PC-3 (cell line): Measurements from ENCODE around the gene CFL2. TPM values are rescaled to one million over a fixed set of nuclear protein-coding genes. Genes with fewer than 3 reads are reported as not detected.

Source experiments
- ATAC-seq: fragments of 200-7000 bp; cut with Tn5 transposase; 2 replicates; pipeline ENCODE4 v1.9.1; 2020; ENCODE audit warnings: mild to moderate bottlenecking, moderate library complexity
- BruUV-seq: library from RNA; stranded (reverse); fragments of 400-500 nt; replicated peaks from 2 replicates; lab custom pipeline; 2021; lab: Mats Ljungman, UMichigan
- CTCF ChIA-PET: fragments of 300-600 bp; sonication (Branson Sonifier 250); formaldehyde crosslinking; loops from one replicate; lab custom pipeline; 2022; ENCODE audit warnings: antibody characterized with exemption; lab: Charles Lee
- POLR2A ChIA-PET: fragments of 300-600 bp; sonication (Branson Sonifier 250); formaldehyde crosslinking; loops from one replicate; lab custom pipeline; 2022; ENCODE audit warnings: antibody characterized with exemption; ENCODE audit not compliant: unreplicated experiment; lab: Charles Lee
- DNase-seq: peaks from one replicate; pipeline ENCODE4 v3.0.0-alpha.2; 2015
- H2AFZ ChIP-seq: fragments of 300-600 bp; sonication (generic); 2 replicates; pipeline ENCODE4 v1.6.0; 2016; ENCODE audit warnings: antibody characterized with exemption, low read length
- H3F3A ChIP-seq: fragments of 300-600 bp; sonication (generic); one replicate; pipeline ENCODE4 v1.6.0; 2017; ENCODE audit warnings: antibody characterized with exemption, low read length, control low read depth, mild to moderate bottlenecking; ENCODE audit not compliant: unreplicated experiment
- H3K27ac ChIP-seq: fragments of 300-600 bp; sonication (generic); 2 replicates; pipeline ENCODE4 v1.5.1; 2016; ENCODE audit warnings: mild to moderate bottlenecking, low read length
- H3K27me3 ChIP-seq: fragments of 300-600 bp; sonication (generic); 2 replicates; pipeline ENCODE4 v1.6.1; 2016; ENCODE audit warnings: low read length, mixed read lengths
- H3K36me3 ChIP-seq: fragments of 300-600 bp; sonication (generic); 2 replicates; pipeline ENCODE4 v1.6.1; 2016; ENCODE audit warnings: low read depth, mixed run types, low read length, mixed read lengths
- H3K4me1 ChIP-seq: fragments of 300-600 bp; sonication (generic); 2 replicates; pipeline ENCODE4 v1.5.1; 2016; ENCODE audit warnings: low read length; ENCODE audit not compliant: insufficient read depth
- H3K4me2 ChIP-seq: fragments of 300-600 bp; sonication (generic); 2 replicates; pipeline ENCODE4 v1.6.0; 2016; ENCODE audit warnings: low read length
- H3K4me3 ChIP-seq: fragments of 300-600 bp; sonication (generic); 2 replicates; pipeline ENCODE4 v1.5.1; 2016; ENCODE audit warnings: mild to moderate bottlenecking, low read length, mixed read lengths
- H3K79me2 ChIP-seq: fragments of 300-600 bp; sonication (generic); 2 replicates; pipeline ENCODE4 v1.6.1; 2017; ENCODE audit warnings: low read length, mixed read lengths
- H3K9ac ChIP-seq: fragments of 300-600 bp; sonication (generic); 2 replicates; pipeline ENCODE4 v1.6.0; 2016; ENCODE audit warnings: mild to moderate bottlenecking, low read length
- H3K9me2 ChIP-seq: fragments of 300-600 bp; sonication (generic); replicated peaks from 2 replicates; pipeline ENCODE4 v1.6.1; 2016; ENCODE audit warnings: mixed run types, low read length, mixed read lengths
- H3K9me3 ChIP-seq: fragments of 300-600 bp; sonication (generic); 2 replicates; pipeline ENCODE4 v1.6.1; 2016; ENCODE audit warnings: low read length, mixed read lengths
- H4K20me1 ChIP-seq: fragments of 300-600 bp; sonication (generic); 2 replicates; pipeline ENCODE4 v1.6.1; 2016; ENCODE audit warnings: low read length, mixed read lengths
- CTCF ChIP-seq: fragments of 300-600 bp; sonication (generic); conservative IDR thresholded peaks from 2 replicates; pipeline ENCODE4 v1.5.1; 2017; ENCODE audit warnings: antibody characterized with exemption, low read depth, mild to moderate bottlenecking, low read length
- EZH2 ChIP-seq: fragments of 300-600 bp; sonication (generic); IDR thresholded peaks from one replicate; pipeline ENCODE4 v1.6.1; 2017; ENCODE audit warnings: antibody characterized with exemption, mild to moderate bottlenecking, low read length; ENCODE audit not compliant: unreplicated experiment
- EZH2phosphoT487 ChIP-seq: fragments of 300-600 bp; sonication (generic); IDR thresholded peaks from 2 replicates; pipeline ENCODE4 v1.6.1; 2018; ENCODE audit warnings: mild to moderate bottlenecking, antibody characterized with exemption, low read length, borderline replicate concordance
- intact Hi-C: fragments of 100-400 bp; cut with micrococcal nuclease; formaldehyde crosslinking; loops from 2 replicates; pipeline ENCODE4 v1.9.0; 2023
- total RNA-seq: library from RNA; depleted of rRNA; stranded (reverse); fragments of >200 nt; gene quantifications from 2 replicates; pipeline ENCODE4 v1.2.3, GENCODE V29; 2014

CFL2 gene
- total RNA-seq, 1 experiment from 2014 or later, result 88.4 TPM

GRCh38 chr14:34691206-34691605 is 23.2 kb downstream of the CFL2 start:
- TF ChIP-seq EZH2phosphoT487 (no peak), CTCF (no peak), EZH2 (no peak)
- Histone ChIP-seq H3K4me1 (no peaks in the 10 kb centered on the region; the same call in 1 of the 2 replicates), H3K4me2 (no peak overlapping the region), H4K20me1 (no peaks in the 10 kb centered on the region), H3K27me3 (no peaks in the 10 kb centered on the region), H3K9me2 (no peaks in the 10 kb centered on the region), H3K36me3 (no peaks in the 10 kb centered on the region), H3F3A (no peaks in the 10 kb centered on the region), H3K9me3 (no peaks in the 10 kb centered on the region), H3K27ac (no peak overlapping the region), H3K79me2 (no peaks in the 10 kb centered on the region), H2AFZ (no peak overlapping the region), H3K4me3 (no peak overlapping the region), H3K9ac (no peak overlapping the region)
- BruUV-seq, result no TSS peak
- intact Hi-C loops, result no loop called here
- ChIA-PET POLR2A (interaction anchor here (0.6 kb wide), 1 partner anchor 1749 kb away, joined by 3 read pairs; no protein-coding TSS in a partner anchor), CTCF (no interaction called here)
- ATAC-seq (no peak), DNase-seq (no peak)

GRCh38 chr14:34688470-34689206 is 25.8 kb downstream of the CFL2 start:
- Histone ChIP-seq H2AFZ (no peak overlapping the region), H3K27me3 (no peaks in the 10 kb centered on the region), H4K20me1 (no peaks in the 10 kb centered on the region), H3K9ac (no peak overlapping the region), H3K27ac (no peak overlapping the region), H3K79me2 (no peaks in the 10 kb centered on the region), H3K4me2 (no peak overlapping the region), H3K9me2 (no peaks in the 10 kb centered on the region), H3K4me3 (no peak overlapping the region), H3K9me3 (no peaks in the 10 kb centered on the region), H3F3A (no peaks in the 10 kb centered on the region), H3K4me1 (no peaks in the 10 kb centered on the region; the same call in 1 of the 2 replicates), H3K36me3 (no peaks in the 10 kb centered on the region)
- POLR2A ChIA-PET, result no interaction called here
- BruUV-seq, result no TSS peak
- CTCF ChIA-PET, result no interaction called here
- no peak for TF ChIP-seq CTCF
- no peak for TF ChIP-seq EZH2
- TF ChIP-seq EZH2phosphoT487, result no peak
- ATAC-seq, result no peak
- DNase-seq, result no peak
- intact Hi-C loops, result no loop called here

GRCh38 chr14:34685819-34686428 is 28.5 kb downstream of the CFL2 start:
- ATAC-seq, result no peak
- Histone ChIP-seq H3K79me2 (no peaks in the 10 kb centered on the region), H3K9ac (no peak overlapping the region), H3K4me3 (no peak overlapping the region), H3K36me3 (no peaks in the 10 kb centered on the region), H3K27me3 (no peaks in the 10 kb centered on the region), H4K20me1 (no peaks in the 10 kb centered on the region), H3K4me1 (no peaks in the 10 kb centered on the region), H2AFZ (no peak overlapping the region), H3F3A (no peaks in the 10 kb centered on the region), H3K9me3 (no peaks in the 10 kb centered on the region), H3K4me2 (no peak overlapping the region), H3K9me2 (no peaks in the 10 kb centered on the region), H3K27ac (no peak overlapping the region)
- ChIA-PET CTCF (no interaction called here), POLR2A (no interaction called here)
- DNase-seq, result no peak
- intact Hi-C loops, result no loop called here
- TF ChIP-seq CTCF, result no peak
- no peak for TF ChIP-seq EZH2
- TF ChIP-seq EZH2phosphoT487, result no peak
- BruUV-seq, result no TSS peak
